ENCODE data around the gene TTC13. TPM values are rescaled to one million over a fixed set of nuclear protein-coding genes. Genes with fewer than 3 reads are reported as not detected.

TTC13 gene
- total and polyA plus RNA-seq, 4 donors: 2.6 to 17.5 (median 6.8) TPM

DNA sequence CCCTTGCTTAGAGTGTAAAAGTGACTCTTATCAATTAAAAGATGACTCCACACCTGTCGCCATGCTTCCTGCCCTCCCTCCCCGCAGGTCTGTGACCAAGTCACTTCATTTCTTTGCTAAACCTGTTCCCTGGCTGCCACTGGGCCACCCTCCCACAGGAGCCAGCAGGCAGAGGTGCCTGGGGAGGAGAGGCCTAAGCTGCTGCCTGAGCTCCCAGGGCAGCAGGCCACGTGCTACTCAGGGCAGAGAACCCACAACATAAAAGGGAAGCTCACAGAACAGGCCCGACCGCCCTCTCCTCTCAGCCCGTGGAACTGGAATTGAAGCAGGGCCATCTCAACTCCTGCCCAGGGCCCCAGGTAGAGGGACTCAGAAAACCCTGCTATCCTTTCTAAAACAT lies 115.2 kb downstream of the TTC13 start:
- no peaks in the 10 kb centered on the region for H3K36me3 ChIP-seq (ENCODE audit: control insufficient read depth in 4 of 4, insufficient read depth in 3 of 4, low read depth in 1 of 4, low read length in 3 of 4)
- TF ChIP-seq GABPA (IDR thresholded peaks at IDR 0.05 in 1 of 2, conservative IDR thresholded peaks at IDR 0.05 in 1 of 2) (no peak), HNF4A (conservative IDR thresholded peaks at IDR 0.05) (no peak), RAD21 (IDR thresholded peaks at IDR 0.05) (no peak), FOXA1 (IDR thresholded peaks at IDR 0.05) (no peak), TAF1 (conservative IDR thresholded peaks at IDR 0.05) (no peak), NR2F2 (IDR thresholded peaks at IDR 0.05) (no peak), HNF4G (IDR thresholded peaks at IDR 0.05) (no peak), YY1 (IDR thresholded peaks at IDR 0.05) (no peak), FOXA2 (IDR thresholded peaks at IDR 0.05) (no peak)
- TF ChIP-seq, protein P1, sequence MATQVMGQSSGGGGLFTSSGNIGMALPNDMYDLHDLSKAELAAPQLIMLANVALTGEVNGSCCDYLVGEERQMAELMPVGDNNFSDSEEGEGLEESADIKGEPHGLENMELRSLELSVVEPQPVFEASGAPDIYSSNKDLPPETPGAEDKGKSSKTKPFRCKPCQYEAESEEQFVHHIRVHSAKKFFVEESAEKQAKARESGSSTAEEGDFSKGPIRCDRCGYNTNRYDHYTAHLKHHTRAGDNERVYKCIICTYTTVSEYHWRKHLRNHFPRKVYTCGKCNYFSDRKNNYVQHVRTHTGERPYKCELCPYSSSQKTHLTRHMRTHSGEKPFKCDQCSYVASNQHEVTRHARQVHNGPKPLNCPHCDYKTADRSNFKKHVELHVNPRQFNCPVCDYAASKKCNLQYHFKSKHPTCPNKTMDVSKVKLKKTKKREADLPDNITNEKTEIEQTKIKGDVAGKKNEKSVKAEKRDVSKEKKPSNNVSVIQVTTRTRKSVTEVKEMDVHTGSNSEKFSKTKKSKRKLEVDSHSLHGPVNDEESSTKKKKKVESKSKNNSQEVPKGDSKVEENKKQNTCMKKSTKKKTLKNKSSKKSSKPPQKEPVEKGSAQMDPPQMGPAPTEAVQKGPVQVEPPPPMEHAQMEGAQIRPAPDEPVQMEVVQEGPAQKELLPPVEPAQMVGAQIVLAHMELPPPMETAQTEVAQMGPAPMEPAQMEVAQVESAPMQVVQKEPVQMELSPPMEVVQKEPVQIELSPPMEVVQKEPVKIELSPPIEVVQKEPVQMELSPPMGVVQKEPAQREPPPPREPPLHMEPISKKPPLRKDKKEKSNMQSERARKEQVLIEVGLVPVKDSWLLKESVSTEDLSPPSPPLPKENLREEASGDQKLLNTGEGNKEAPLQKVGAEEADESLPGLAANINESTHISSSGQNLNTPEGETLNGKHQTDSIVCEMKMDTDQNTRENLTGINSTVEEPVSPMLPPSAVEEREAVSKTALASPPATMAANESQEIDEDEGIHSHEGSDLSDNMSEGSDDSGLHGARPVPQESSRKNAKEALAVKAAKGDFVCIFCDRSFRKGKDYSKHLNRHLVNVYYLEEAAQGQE (IDR thresholded peaks at IDR 0.05): no peak
- H3K9me3 ChIP-seq (ENCODE audit: control insufficient read depth in 4 of 4, low read length in 3 of 4): no peaks in the 10 kb centered on the region
- 82% methylated on average over 6 of the region's 6 CpGs for WGBS
- no peak overlapping the region for H3K4me3 ChIP-seq (ENCODE audit: low read depth in 1 of 3, low read length in 3 of 3)
- H3K9ac ChIP-seq (ENCODE audit: low read depth in 1 of 2, low read length in 2 of 2): no peak overlapping the region
- H3K27me3 ChIP-seq (ENCODE audit: control insufficient read depth in 4 of 4, insufficient read depth in 4 of 4, low read length in 3 of 4): no peaks in the 10 kb centered on the region
- DNase-seq (ENCODE audit: low spot score): no peak
- no peak overlapping the region for H3K27ac ChIP-seq (ENCODE audit: low read depth in 1 of 2, low read length in 2 of 2)
- H3K4me1 ChIP-seq (ENCODE audit: control insufficient read depth in 4 of 4, insufficient read depth in 4 of 4, low read length in 3 of 4): peaks cover 1 to 9% (median 8%) of the 10 kb centered on the region in 4 donors

DNA sequence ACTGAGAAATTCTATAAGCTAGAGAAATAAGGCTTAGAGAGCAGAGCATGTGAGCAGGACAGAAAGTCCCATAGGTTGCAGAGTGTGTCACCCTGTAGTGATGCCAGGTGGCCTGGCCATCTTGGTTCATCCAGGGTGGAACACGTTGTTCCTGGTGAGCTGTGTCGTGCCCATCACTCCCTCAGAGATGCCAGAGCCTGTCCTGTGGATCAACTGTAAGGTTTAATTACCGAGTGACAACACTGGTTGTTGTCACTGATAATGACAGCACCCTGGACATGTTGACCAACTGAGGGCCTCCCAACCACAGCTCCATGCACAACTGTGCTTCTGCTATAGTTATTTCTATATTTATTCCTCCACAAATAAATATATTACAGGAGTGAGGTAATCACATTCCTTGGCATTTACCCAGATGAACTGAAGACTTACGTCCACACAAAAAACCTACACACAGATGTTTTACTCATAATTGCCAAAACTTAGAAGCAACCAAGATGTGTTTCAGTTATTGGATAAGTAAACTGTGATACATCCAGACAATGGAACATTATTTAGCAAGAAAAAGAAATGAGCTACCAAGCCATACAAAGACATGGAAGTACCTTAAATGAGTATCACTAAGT lies 116.6 kb downstream of the TTC13 start:
- no peaks in the 10 kb centered on the region for H3K36me3 ChIP-seq (ENCODE audit: control insufficient read depth in 4 of 4, insufficient read depth in 3 of 4, low read depth in 1 of 4, low read length in 3 of 4)
- no peak overlapping the region for H3K4me3 ChIP-seq (ENCODE audit: low read depth in 1 of 3, low read length in 3 of 3)
- no peak for TF ChIP-seq RXRA (IDR thresholded peaks at IDR 0.05)
- TF ChIP-seq, protein P1 (IDR thresholded peaks at IDR 0.05): no peak
- TF ChIP-seq TAF1 (conservative IDR thresholded peaks at IDR 0.05): no peak
- TF ChIP-seq, protein P2, sequence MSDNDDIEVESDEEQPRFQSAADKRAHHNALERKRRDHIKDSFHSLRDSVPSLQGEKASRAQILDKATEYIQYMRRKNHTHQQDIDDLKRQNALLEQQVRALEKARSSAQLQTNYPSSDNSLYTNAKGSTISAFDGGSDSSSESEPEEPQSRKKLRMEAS (IDR thresholded peaks at IDR 0.05): no peak
- TF ChIP-seq, protein P3, sequence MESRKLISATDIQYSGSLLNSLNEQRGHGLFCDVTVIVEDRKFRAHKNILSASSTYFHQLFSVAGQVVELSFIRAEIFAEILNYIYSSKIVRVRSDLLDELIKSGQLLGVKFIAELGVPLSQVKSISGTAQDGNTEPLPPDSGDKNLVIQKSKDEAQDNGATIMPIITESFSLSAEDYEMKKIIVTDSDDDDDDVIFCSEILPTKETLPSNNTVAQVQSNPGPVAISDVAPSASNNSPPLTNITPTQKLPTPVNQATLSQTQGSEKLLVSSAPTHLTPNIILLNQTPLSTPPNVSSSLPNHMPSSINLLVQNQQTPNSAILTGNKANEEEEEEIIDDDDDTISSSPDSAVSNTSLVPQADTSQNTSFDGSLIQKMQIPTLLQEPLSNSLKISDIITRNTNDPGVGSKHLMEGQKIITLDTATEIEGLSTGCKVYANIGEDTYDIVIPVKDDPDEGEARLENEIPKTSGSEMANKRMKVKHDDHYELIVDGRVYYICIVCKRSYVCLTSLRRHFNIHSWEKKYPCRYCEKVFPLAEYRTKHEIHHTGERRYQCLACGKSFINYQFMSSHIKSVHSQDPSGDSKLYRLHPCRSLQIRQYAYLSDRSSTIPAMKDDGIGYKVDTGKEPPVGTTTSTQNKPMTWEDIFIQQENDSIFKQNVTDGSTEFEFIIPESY (IDR thresholded peaks at IDR 0.05): no peak
- TF ChIP-seq EGR1 (IDR thresholded peaks at IDR 0.05; ENCODE audit: low read depth in 2 of 2): no peak
- no peak for TF ChIP-seq FOXA2 (IDR thresholded peaks at IDR 0.05)
- DNase-seq (ENCODE audit: low spot score): no peak
- 87% methylated on average over 4 of the region's 4 CpGs for WGBS
- H3K4me1 ChIP-seq (ENCODE audit: control insufficient read depth in 4 of 4, insufficient read depth in 4 of 4, low read length in 3 of 4): peaks cover 0 to 3% (median 2%) of the 10 kb centered on the region in 4 donors
- no peaks in the 10 kb centered on the region for H3K9me3 ChIP-seq (ENCODE audit: control insufficient read depth in 4 of 4, low read length in 3 of 4)
- no peak overlapping the region for H3K27ac ChIP-seq (ENCODE audit: low read depth in 1 of 2, low read length in 2 of 2)
- H3K9ac ChIP-seq (ENCODE audit: low read depth in 1 of 2, low read length in 2 of 2): no peak overlapping the region
- no peaks in the 10 kb centered on the region for H3K27me3 ChIP-seq (ENCODE audit: control insufficient read depth in 4 of 4, insufficient read depth in 4 of 4, low read length in 3 of 4)
